ENCODE results near the gene SECISBP2. TPM values are rescaled to one million over a fixed set of nuclear protein-coding genes. Genes with fewer than 3 reads are reported as not detected.
"Not testable (repeated sequence)": the region's sequence is repeated elsewhere in the genome, so short reads cannot be mapped to it uniquely, and the experiment has no call there.

SECISBP2 gene
- total RNA-seq, 1 donor from 2014 or later = 103 TPM

DNA sequence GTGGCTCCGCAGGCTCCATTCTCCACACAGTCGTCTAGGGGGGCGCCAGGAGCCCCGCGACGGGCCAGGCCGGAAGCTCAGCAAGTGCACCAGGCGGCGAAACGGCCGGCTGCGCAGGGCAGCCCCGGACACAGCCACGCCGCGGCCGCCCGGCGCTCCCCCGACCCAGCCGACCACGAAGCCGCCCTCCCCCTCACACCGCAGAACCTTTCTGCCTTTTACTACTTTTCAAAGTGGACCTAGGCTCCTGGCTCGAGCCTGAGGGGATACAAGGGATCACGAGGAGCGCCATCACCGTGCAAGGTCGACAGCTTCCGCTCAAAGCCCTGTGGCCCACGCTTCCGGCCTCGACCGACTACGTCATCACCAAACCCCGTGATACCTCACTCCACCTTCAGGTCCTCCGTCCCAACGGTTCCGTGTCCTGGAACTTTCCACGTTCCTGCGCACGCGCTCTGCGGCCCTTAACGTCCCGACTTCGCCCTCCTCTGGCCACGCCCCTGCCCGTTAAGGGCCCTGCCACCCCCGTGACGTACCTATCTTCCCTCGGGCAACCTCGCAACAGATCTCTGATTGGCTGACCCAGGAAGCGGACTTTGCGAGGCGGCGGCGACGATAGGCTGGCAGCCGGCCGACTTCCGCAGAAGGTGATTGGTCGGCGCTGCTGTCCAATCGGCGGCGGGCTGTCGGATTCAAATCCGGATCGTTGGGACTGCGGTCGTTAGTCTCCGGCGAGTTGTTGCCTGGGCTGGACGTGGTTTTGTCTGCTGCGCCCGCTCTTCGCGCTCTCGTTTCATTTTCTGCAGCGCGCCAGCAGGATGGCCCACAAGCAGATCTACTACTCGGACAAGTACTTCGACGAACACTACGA lies 7.6 kb upstream of the SECISBP2 start, which contains the start of gene CKS2:
Gene CKS2 (plus strand): TSS at position 721 of the 871 bp plus-strand sequence. CDS start 98 bp downstream, at position 819.
- peak; percentile 100 for DNase-seq (ENCODE audit: low spot score)

DNA sequence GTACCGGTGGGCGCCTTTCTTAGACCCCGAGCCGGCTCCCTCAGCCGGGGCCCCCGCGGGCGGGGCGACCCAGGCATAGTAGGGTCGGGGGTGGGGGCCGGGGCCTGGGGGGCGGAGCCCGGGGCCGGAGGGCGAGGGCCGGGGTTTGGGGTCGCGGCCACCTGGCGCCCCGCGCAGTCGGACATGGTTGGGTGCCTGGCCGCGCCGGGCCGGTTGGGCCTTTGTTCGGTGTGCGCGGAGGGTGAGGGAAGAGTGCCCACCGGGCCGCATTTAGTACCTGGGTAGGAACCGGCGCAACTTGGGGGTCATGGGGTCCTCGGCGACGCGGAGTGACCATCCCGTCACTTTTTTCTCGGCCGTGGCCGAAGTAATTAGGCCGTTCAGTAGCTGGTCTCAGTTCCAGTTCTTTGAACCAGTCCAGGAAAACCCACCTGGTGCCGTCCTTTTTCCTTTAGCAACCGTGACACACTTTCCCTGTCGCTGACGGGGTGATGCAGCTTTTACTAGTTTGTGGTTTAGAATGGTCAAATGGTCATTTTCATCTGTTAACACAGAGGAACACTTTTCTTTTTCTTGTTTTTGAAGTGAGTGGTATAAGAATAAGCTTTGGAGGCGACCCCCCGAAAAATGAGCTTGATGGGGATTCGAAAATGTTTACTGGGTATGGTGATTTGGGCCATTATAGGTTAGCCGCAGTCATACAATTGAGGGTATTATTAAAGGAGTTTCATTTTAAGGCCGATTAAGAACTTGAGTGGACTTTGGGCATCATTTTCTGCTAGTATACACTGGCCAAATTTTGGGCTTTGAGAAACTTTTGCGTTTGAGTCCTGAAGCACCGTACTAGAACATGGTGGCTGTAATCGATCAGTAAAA lies 6.7 kb upstream of the SECISBP2 start:
- DNase-seq (ENCODE audit: low spot score) = peak; percentile 52

GRCh38 chr9:89312222-89312571 lies 6.1 kb upstream of the SECISBP2 start:
- DNase-seq (ENCODE audit: low spot score) = no peak

DNA sequence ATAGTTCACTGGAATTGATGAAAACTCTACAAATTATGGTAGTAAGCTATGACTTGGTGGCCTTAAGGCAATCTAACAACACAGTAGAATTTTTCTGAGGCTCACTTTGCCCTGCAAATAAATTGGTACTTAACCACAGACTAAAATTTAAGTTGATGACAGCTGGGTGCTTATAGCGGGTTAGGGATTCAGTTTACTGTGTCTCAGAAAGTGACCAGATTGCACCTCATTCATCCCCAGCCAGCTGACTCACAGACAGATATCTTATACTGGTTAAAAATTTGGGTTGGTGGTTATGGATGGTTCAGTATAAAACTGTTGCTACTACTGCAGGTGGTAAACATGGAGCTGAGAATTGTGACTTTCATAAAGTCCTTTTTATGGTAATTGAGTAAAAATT lies 4.5 kb upstream of the SECISBP2 start:
- no peak for DNase-seq (ENCODE audit: low spot score)

DNA sequence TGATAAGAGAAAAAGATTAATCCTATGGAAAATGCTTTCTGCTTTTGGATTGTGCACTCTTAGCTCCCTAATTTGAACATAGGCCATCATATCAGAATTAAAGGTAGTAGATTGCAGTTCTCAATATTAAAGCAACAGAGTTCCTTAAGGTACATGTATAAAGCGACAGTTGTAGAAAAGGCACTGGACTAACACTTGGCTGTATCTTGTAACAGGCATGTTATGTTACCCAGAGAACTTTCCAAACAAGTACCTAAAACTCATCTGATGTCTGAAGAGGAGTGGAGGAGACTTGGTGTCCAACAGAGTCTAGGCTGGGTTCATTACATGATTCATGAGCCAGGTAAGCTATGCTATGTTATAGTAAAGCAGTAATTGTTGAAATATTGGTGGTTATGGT lies 3.3 kb upstream of the SECISBP2 start:
- no peak for DNase-seq (ENCODE audit: low spot score)

DNA sequence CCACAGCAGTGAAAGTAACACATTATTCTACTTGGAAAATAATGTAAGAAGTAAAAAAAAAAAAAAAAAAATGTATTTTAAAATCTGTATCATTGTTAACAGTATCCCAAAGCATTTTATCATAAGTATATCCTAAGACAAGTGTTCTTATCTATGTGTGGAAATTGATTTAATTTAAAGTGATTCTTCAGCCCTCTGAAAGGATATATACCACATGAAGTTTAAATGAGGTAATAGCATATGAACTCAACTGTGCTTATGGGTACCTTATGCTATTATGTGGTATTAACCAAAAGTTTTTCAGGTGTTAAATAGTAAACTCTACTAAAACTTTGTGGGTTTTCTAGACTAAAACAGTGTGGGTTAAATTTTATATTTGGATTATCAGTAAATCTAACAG lies 2.8 kb upstream of the SECISBP2 start:
- DNase-seq (ENCODE audit: low spot score) = no peak

- DNase-seq (ENCODE audit: low spot score) = no peak
Measured at GRCh38 chr9:89317282-89317681, 1.0 kb upstream of the SECISBP2 start.

DNA sequence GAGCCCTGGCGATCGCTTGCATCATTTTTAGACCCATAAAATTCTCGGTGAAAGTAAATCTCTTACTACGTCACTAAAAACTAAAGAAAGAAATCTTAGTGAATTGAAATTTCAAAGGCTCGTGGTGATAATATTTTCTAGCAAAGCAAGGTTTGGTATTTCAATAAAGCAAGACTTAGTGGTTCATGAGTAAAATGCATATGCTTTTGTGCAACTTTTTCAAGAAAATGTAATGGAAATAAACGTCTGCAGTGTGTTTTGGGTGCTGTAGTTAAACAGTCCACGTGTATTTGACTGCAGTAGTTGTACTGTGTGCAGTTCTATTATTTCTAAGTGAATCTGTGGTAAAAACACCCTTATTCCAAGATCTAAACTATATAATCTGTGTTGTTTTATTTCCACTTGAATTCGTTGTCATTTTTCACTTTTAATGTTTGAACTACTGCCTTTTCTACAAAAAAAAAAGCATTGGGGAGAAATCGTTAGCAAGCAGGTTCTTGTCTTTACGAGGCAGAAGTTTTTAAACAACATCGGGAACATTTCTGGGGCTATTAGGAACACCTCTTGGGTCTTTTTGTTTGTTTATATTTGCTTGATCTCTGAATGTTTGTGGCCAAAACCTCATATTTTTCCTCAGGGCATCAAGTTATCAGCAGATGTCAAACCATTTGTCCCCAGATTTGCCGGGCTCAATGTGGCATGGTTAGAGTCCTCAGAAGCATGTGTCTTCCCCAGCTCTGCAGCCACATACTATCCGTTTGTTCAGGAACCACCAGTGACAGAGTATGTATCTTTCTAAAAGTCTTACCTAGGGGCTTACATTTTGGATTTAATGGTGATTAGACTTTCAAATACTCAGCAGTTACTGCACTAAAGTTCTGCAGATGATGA lies 960 bp downstream of the SECISBP2 start:
- DNase-seq (ENCODE audit: low spot score) = no peak

- no peak for DNase-seq (ENCODE audit: low spot score)
Measured at GRCh38 chr9:89323390-89323789, 5.1 kb downstream of the SECISBP2 start.

- no peak for DNase-seq (ENCODE audit: low spot score)
Measured at GRCh38 chr9:89325733-89326132, 7.4 kb downstream of the SECISBP2 start.

DNA sequence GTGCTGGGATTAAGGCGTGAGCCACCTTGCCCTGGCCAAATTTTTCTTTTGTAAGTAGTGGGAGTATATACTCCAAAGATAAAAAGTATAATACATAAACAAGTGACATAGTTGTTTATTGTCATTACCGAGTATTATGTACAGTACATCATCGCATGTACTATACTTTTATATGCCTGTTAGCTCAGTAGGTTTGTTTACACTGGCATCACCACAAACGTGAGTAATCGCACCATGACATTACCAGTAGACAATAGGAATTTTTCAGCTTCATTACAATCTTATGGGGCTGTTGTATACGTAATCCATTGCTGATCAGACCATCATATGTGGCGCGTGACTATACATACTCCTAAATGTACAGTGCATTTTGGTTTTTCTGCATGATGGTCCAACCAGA lies 9.8 kb downstream of the SECISBP2 start:
- DNase-seq (ENCODE audit: low spot score) = no peak

DNA sequence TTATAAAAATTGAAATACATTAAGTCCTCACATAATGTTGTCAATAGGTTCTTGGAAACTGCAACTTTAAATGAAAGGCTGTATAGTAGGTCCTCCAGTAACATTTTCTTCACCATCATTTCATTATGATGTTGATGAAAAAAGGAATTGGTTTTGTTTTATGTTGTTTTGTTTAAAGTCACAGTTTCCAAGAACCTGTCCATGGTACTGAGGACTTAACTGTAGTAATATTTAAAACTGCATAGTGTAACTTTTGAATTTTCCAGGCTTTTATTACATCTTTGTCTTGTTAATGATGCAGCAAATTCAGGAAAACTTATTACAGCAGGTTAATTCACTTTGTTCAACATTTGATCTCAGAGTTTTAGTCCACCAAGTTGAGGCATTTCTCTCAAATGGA lies 11.6 kb downstream of the SECISBP2 start:
- no peak for DNase-seq (ENCODE audit: low spot score)

- DNase-seq (ENCODE audit: low spot score) = no peak
Measured at GRCh38 chr9:89330513-89330912, 12.2 kb downstream of the SECISBP2 start.

DNA sequence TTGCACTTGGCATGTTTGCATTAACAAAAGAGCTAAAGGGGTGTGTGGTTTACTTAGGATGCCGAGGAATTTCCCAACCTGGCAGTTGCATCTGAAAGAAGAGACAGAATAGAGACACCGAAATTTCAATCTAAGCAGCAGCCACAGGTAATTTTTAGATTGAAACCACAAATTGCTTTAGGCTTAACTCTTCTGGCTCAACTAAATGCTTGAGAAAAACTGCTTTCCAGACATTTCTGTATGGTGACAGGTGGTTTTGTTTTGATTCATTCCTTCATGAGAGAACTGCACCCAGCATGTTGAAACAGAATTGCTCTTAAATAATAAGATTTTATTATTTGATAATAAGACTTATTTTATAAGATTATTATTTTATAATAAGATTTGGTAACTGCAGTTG lies 21.5 kb downstream of the SECISBP2 start:
- DNase-seq (ENCODE audit: low spot score) = no peak

- DNase-seq (ENCODE audit: low spot score) = no peak
Measured at GRCh38 chr9:89340332-89340731, 22.0 kb downstream of the SECISBP2 start.

DNA sequence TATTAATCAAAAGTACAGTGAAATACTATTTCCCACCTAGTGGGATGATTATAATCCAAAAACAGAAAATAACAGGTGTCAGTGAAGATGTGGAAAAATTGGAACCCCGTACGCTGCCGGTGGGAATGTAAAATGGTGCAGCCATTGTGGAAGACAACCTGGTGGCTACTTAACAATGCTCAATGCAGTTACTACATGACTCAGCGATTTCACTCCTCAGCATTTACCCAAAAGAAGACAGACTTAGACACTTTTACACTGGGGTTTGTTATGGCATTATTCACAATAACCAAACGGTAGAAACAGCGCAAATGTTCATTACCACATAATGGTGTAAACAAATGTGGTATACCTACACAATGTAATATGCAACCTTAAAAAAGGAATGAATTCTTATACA lies 23.9 kb downstream of the SECISBP2 start:
- DNase-seq (ENCODE audit: low spot score) = no peak

- no peak for DNase-seq (ENCODE audit: low spot score)
Measured at GRCh38 chr9:89342948-89343347, 24.6 kb downstream of the SECISBP2 start.

- not testable (repeated sequence) for DNase-seq (ENCODE audit: low spot score)
Measured at GRCh38 chr9:89343812-89344211, 25.5 kb downstream of the SECISBP2 start.

DNA sequence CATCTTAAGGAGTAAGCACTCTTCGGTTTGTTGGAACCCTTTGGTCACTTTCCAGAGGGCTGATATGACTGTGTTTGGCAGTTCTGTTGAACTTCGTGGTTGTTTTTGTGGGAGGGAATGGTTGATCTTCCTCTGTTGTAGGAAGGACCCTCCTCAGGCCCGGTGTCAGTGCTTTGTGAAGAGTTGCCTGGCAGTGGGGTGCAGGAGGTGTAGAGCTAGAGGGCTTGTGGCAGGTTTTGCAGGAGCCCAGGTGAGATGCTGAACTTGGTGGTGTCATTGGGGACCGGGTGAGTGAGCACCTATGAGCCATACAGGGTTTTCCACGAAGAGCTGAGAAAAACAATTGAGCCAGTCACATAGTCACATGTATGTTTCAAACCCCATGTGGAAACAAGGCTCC lies 27.2 kb downstream of the SECISBP2 start:
- DNase-seq (ENCODE audit: low spot score) = no peak

GRCh38 chr9:89346696-89347095 lies 28.4 kb downstream of the SECISBP2 start:
- DNase-seq (ENCODE audit: low spot score) = no peak

- no peak for DNase-seq (ENCODE audit: low spot score)
Measured at GRCh38 chr9:89347651-89348050, 29.4 kb downstream of the SECISBP2 start.

DNA sequence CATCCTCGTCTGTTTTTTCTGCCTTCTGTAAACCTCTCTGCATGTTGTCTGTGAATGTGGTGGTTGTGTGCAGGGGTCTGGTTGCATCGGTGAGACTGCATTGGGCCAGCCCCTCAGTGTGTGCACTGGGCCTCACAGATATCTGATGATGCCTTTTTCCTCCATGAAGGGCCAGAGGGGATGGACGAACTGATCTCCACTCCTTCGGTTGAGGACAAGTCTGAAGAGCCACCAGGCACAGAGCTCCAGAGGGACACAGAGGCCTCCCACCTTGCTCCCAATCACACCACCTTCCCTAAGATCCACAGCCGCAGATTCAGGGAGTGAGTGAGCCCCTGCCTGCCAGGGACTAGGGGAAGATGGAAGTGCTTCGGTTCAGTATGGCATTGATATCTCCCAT lies 31.3 kb downstream of the SECISBP2 start:
- DNase-seq (ENCODE audit: low spot score) = no peak
